PC-3 (cell line): Measurements from ENCODE around the gene ATP8A2. TPM values are rescaled to one million over a fixed set of nuclear protein-coding genes. Genes with fewer than 3 reads are reported as not detected.

Source experiments
- ATAC-seq: fragments of 200-7000 bp; cut with Tn5 transposase; 2 replicates; pipeline ENCODE4 v1.9.1; 2020; ENCODE audit warnings: mild to moderate bottlenecking, moderate library complexity
- BruUV-seq: library from RNA; stranded (reverse); fragments of 400-500 nt; replicated peaks from 2 replicates; lab custom pipeline; 2021; lab: Mats Ljungman, UMichigan
- CTCF ChIA-PET: fragments of 300-600 bp; sonication (Branson Sonifier 250); formaldehyde crosslinking; loops from one replicate; lab custom pipeline; 2022; ENCODE audit warnings: antibody characterized with exemption; lab: Charles Lee
- POLR2A ChIA-PET: fragments of 300-600 bp; sonication (Branson Sonifier 250); formaldehyde crosslinking; loops from one replicate; lab custom pipeline; 2022; ENCODE audit warnings: antibody characterized with exemption; ENCODE audit not compliant: unreplicated experiment; lab: Charles Lee
- DNase-seq: peaks from one replicate; pipeline ENCODE4 v3.0.0-alpha.2; 2015
- H2AFZ ChIP-seq: fragments of 300-600 bp; sonication (generic); 2 replicates; pipeline ENCODE4 v1.6.0; 2016; ENCODE audit warnings: antibody characterized with exemption, low read length
- H3F3A ChIP-seq: fragments of 300-600 bp; sonication (generic); one replicate; pipeline ENCODE4 v1.6.0; 2017; ENCODE audit warnings: antibody characterized with exemption, low read length, control low read depth, mild to moderate bottlenecking; ENCODE audit not compliant: unreplicated experiment
- H3K27ac ChIP-seq: fragments of 300-600 bp; sonication (generic); 2 replicates; pipeline ENCODE4 v1.5.1; 2016; ENCODE audit warnings: mild to moderate bottlenecking, low read length
- H3K27me3 ChIP-seq: fragments of 300-600 bp; sonication (generic); 2 replicates; pipeline ENCODE4 v1.6.1; 2016; ENCODE audit warnings: low read length, mixed read lengths
- H3K36me3 ChIP-seq: fragments of 300-600 bp; sonication (generic); 2 replicates; pipeline ENCODE4 v1.6.1; 2016; ENCODE audit warnings: low read depth, mixed run types, low read length, mixed read lengths
- H3K4me1 ChIP-seq: fragments of 300-600 bp; sonication (generic); 2 replicates; pipeline ENCODE4 v1.5.1; 2016; ENCODE audit warnings: low read length; ENCODE audit not compliant: insufficient read depth
- H3K4me2 ChIP-seq: fragments of 300-600 bp; sonication (generic); 2 replicates; pipeline ENCODE4 v1.6.0; 2016; ENCODE audit warnings: low read length
- H3K4me3 ChIP-seq: fragments of 300-600 bp; sonication (generic); 2 replicates; pipeline ENCODE4 v1.5.1; 2016; ENCODE audit warnings: mild to moderate bottlenecking, low read length, mixed read lengths
- H3K79me2 ChIP-seq: fragments of 300-600 bp; sonication (generic); 2 replicates; pipeline ENCODE4 v1.6.1; 2017; ENCODE audit warnings: low read length, mixed read lengths
- H3K9ac ChIP-seq: fragments of 300-600 bp; sonication (generic); 2 replicates; pipeline ENCODE4 v1.6.0; 2016; ENCODE audit warnings: mild to moderate bottlenecking, low read length
- H3K9me2 ChIP-seq: fragments of 300-600 bp; sonication (generic); replicated peaks from 2 replicates; pipeline ENCODE4 v1.6.1; 2016; ENCODE audit warnings: mixed run types, low read length, mixed read lengths
- H3K9me3 ChIP-seq: fragments of 300-600 bp; sonication (generic); 2 replicates; pipeline ENCODE4 v1.6.1; 2016; ENCODE audit warnings: low read length, mixed read lengths
- H4K20me1 ChIP-seq: fragments of 300-600 bp; sonication (generic); 2 replicates; pipeline ENCODE4 v1.6.1; 2016; ENCODE audit warnings: low read length, mixed read lengths
- CTCF ChIP-seq: fragments of 300-600 bp; sonication (generic); conservative IDR thresholded peaks from 2 replicates; pipeline ENCODE4 v1.5.1; 2017; ENCODE audit warnings: antibody characterized with exemption, low read depth, mild to moderate bottlenecking, low read length
- EZH2 ChIP-seq: fragments of 300-600 bp; sonication (generic); IDR thresholded peaks from one replicate; pipeline ENCODE4 v1.6.1; 2017; ENCODE audit warnings: antibody characterized with exemption, mild to moderate bottlenecking, low read length; ENCODE audit not compliant: unreplicated experiment
- EZH2phosphoT487 ChIP-seq: fragments of 300-600 bp; sonication (generic); IDR thresholded peaks from 2 replicates; pipeline ENCODE4 v1.6.1; 2018; ENCODE audit warnings: mild to moderate bottlenecking, antibody characterized with exemption, low read length, borderline replicate concordance
- intact Hi-C: fragments of 100-400 bp; cut with micrococcal nuclease; formaldehyde crosslinking; loops from 2 replicates; pipeline ENCODE4 v1.9.0; 2023
- total RNA-seq: library from RNA; depleted of rRNA; stranded (reverse); fragments of >200 nt; gene quantifications from 2 replicates; pipeline ENCODE4 v1.2.3, GENCODE V29; 2014

The ATP8A2 gene
- total RNA-seq, 1 experiment from 2014 or later: 0.04 TPM

DNA sequence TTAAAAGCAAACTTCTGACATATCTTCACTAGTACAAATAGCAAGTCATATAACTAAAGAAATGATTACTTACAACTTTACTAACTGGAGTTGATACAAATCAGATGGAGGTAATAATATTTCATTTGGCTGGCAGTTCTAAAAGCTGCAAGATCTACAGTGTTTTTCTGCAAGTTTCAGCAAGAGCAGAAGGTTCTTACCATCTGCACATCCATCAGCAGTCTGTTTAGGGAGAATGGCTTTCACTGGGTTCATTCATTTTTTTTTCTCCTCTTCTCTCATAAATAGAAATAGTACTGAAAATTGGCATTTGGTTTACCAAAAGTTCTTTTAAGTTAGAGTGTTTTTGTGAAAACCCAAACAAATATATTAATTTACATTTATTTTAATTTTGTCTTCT is 683.1 kb downstream of the ATP8A2 start:
- no peaks in the 10 kb centered on the region for H4K20me1 ChIP-seq
- no TSS peak for BruUV-seq
- H3K4me2 ChIP-seq: no peak overlapping the region
- H3K9me2 ChIP-seq: no peaks in the 10 kb centered on the region
- ChIA-PET CTCF (no interaction called here), POLR2A (no interaction called here)
- H3K27me3 ChIP-seq: no peaks in the 10 kb centered on the region
- no peaks in the 10 kb centered on the region for H3K79me2 ChIP-seq
- TF ChIP-seq EZH2phosphoT487 (no peak), CTCF (no peak), EZH2 (no peak)
- H3K27ac ChIP-seq: no peak overlapping the region
- intact Hi-C loops: no loop called here
- no peak overlapping the region for H2AFZ ChIP-seq
- H3K9me3 ChIP-seq: no peaks in the 10 kb centered on the region
- H3F3A ChIP-seq: no peaks in the 10 kb centered on the region
- no peaks in the 10 kb centered on the region for H3K4me1 ChIP-seq
- ATAC-seq (no peak), DNase-seq (no peak)
- no peak overlapping the region for H3K4me3 ChIP-seq
- H3K9ac ChIP-seq: no peak overlapping the region
- no peaks in the 10 kb centered on the region for H3K36me3 ChIP-seq

DNA sequence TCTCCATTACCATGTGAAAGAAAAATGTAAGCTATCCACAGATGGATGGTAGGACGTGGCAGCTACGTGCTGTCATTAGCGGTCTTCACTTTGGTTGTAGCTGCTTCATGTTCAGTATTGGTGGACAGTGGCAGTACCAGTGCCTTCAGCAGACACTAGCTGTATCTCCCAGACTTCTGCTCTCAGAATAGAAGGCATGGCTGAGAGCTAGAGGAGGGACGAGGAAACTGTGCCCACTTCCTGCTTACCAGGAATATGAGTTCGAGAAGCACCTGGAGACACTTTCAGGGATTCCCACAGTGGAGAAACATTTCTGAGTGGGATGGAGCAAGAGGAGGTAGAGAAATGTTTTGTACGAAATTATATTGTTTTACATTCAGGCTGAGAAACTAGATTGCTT is 686.9 kb downstream of the ATP8A2 start:
- TF ChIP-seq CTCF: no peak
- TF ChIP-seq EZH2: no peak
- no peak for TF ChIP-seq EZH2phosphoT487
- no peak for ATAC-seq
- no TSS peak for BruUV-seq
- no peaks in the 10 kb centered on the region for H3K27me3 ChIP-seq
- ChIA-PET POLR2A (no interaction called here), CTCF (no interaction called here)
- no peak for DNase-seq
- H3K36me3 ChIP-seq: no peaks in the 10 kb centered on the region
- H4K20me1 ChIP-seq: no peaks in the 10 kb centered on the region
- H3K9me2 ChIP-seq: no peaks in the 10 kb centered on the region
- no peak overlapping the region for H3K4me3 ChIP-seq
- H3K4me1 ChIP-seq: peaks cover 22% of the 10 kb centered on the region
- intact Hi-C loops: no loop called here
- H2AFZ ChIP-seq: no peak overlapping the region
- H3K9ac ChIP-seq: no peak overlapping the region
- H3K9me3 ChIP-seq: no peaks in the 10 kb centered on the region
- H3K4me2 ChIP-seq: no peak overlapping the region
- H3K27ac ChIP-seq: no peak overlapping the region
- H3F3A ChIP-seq: no peaks in the 10 kb centered on the region
- H3K79me2 ChIP-seq: no peaks in the 10 kb centered on the region

GRCh38 chr13:26060357-26060756 is 688.6 kb downstream of the ATP8A2 start:
- intact Hi-C loops: loop anchor here (10.0 kb wide), 1 partner anchor 286 kb away; no protein-coding TSS in a partner anchor
- Histone ChIP-seq H3K9me3 (no peaks in the 10 kb centered on the region), H2AFZ (no peak overlapping the region), H3K27ac (no peak overlapping the region), H3K4me2 (no peak overlapping the region), H3K9ac (no peak overlapping the region), H3K9me2 (no peaks in the 10 kb centered on the region), H3F3A (no peaks in the 10 kb centered on the region), H4K20me1 (no peaks in the 10 kb centered on the region), H3K4me3 (no peak overlapping the region), H3K79me2 (no peaks in the 10 kb centered on the region), H3K27me3 (no peaks in the 10 kb centered on the region), H3K36me3 (no peaks in the 10 kb centered on the region), H3K4me1 (peaks cover 22% of the 10 kb centered on the region)
- BruUV-seq: no TSS peak
- TF ChIP-seq CTCF (no peak), EZH2phosphoT487 (no peak), EZH2 (no peak)
- POLR2A ChIA-PET: no interaction called here
- ATAC-seq (no peak), DNase-seq (no peak)
- CTCF ChIA-PET: no interaction called here
